Measurements from ENCODE around the gene PUS7L. TPM values are rescaled to one million over a fixed set of nuclear protein-coding genes. Genes with fewer than 3 reads are reported as not detected.

PUS7L gene
- total RNA-seq, 1 experiment from 2014 or later: 16.2 TPM

DNA sequence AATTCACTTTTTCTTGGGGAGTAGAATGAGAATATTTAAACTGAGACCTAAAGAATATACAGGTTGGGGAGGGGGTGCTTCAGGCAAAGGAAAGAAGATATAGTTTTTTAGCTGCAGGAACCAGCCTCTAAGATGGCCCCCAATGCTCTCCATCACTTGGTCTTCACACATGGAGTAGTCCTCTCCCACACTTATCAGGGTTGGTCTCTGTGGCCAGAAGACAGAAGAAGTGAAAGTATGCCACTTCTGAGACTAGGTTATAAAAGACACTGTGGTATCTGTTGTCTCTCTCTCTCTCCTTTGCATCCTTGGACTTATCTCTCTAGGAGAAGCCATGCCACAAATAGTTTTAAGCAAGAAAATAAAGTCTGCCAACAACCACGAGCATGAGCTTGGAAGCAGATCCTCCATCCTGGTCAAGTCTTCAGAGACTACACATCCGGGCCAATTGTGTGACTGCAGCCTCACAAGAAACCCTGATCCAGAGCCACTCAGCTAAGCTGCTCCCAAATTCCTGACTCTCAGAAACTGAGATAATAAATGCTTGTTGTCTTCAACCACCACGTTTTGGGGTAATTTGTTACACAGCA lies 18.0 kb downstream of the PUS7L start:
- no peak for DNase-seq (ENCODE audit: low spot score)
- Histone ChIP-seq H3K4me1 (ENCODE audit: insufficient read depth, low read length, poor library complexity, severe bottlenecking) (no peaks in the 10 kb centered on the region), H3K27me3 (replicated peaks; ENCODE audit: insufficient read depth, low read depth, low read length, poor library complexity) (no peaks in the 10 kb centered on the region), H3K27ac (ENCODE audit: low read depth, low read length, poor library complexity, severe bottlenecking) (no peak overlapping the region), H3K36me3 (ENCODE audit: insufficient read depth, low read length, poor library complexity, severe bottlenecking) (peaks cover 6% of the 10 kb centered on the region), H3K9me3 (ENCODE audit: low read depth, low read length, poor library complexity, severe bottlenecking) (no peaks in the 10 kb centered on the region), H3K4me3 (ENCODE audit: low read depth, low read length, poor library complexity, severe bottlenecking) (no peak overlapping the region)
- intact Hi-C loops (cut with micrococcal nuclease; ENCODE audit: unreplicated experiment): no loop called here
- BruUV-seq (replicated peaks): no TSS peak
- TF ChIP-seq CTCF (conservative IDR thresholded peaks at IDR 0.05; ENCODE audit: low read depth, low read length) (no peak), EZH2 (IDR thresholded peaks at IDR 0.05; ENCODE audit: borderline replicate concordance, low read depth, low read length, poor library complexity, severe bottlenecking) (no peak)
- POLR2A ChIA-PET (ENCODE audit: low non-redundant PET): no interaction called here
- CTCF ChIA-PET: no interaction called here

DNA sequence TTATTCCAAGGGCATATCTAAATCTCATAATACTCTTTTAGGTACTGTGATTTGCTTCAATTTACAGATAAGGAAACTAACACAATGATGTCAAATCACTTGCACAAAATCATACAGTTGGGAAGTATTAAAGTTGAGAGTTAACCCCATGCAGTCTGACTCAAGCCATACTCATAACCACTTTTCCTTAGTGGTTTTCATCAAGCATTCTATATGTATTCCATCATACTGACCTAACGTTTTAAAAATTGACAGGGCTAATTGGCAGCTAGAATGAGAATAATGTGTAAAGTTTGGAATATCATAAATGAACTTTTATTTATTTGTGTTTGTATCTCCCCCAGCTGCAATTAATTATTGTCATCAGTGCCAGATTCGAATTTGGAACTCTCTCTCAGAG lies 20.9 kb downstream of the PUS7L start:
- Histone ChIP-seq H3K27ac (ENCODE audit: low read depth, low read length, poor library complexity, severe bottlenecking) (no peak overlapping the region), H3K4me3 (ENCODE audit: low read depth, low read length, poor library complexity, severe bottlenecking) (no peak overlapping the region), H3K27me3 (replicated peaks; ENCODE audit: insufficient read depth, low read depth, low read length, poor library complexity) (no peaks in the 10 kb centered on the region), H3K4me1 (ENCODE audit: insufficient read depth, low read length, poor library complexity, severe bottlenecking) (no peaks in the 10 kb centered on the region), H3K9me3 (ENCODE audit: low read depth, low read length, poor library complexity, severe bottlenecking) (no peaks in the 10 kb centered on the region), H3K36me3 (ENCODE audit: insufficient read depth, low read length, poor library complexity, severe bottlenecking) (peaks cover 6% of the 10 kb centered on the region)
- no peak for TF ChIP-seq CTCF (conservative IDR thresholded peaks at IDR 0.05; ENCODE audit: low read depth, low read length)
- TF ChIP-seq EZH2 (IDR thresholded peaks at IDR 0.05; ENCODE audit: borderline replicate concordance, low read depth, low read length, poor library complexity, severe bottlenecking): no peak
- no peak for DNase-seq (ENCODE audit: low spot score)
- ChIA-PET CTCF (no interaction called here), POLR2A (ENCODE audit: low non-redundant PET) (no interaction called here)
- no TSS peak for BruUV-seq (replicated peaks)
- intact Hi-C loops (cut with micrococcal nuclease; ENCODE audit: unreplicated experiment): loop anchor here (10.0 kb wide), 1 partner anchor 383 kb away; no protein-coding TSS in a partner anchor

GRCh38 chr12:43736927-43737440 lies 21.6 kb downstream of the PUS7L start:
- Histone ChIP-seq H3K9me3 (ENCODE audit: low read depth, low read length, poor library complexity, severe bottlenecking) (no peaks in the 10 kb centered on the region), H3K27ac (ENCODE audit: low read depth, low read length, poor library complexity, severe bottlenecking) (no peak overlapping the region), H3K4me1 (ENCODE audit: insufficient read depth, low read length, poor library complexity, severe bottlenecking) (no peaks in the 10 kb centered on the region), H3K4me3 (ENCODE audit: low read depth, low read length, poor library complexity, severe bottlenecking) (no peak overlapping the region), H3K27me3 (replicated peaks; ENCODE audit: insufficient read depth, low read depth, low read length, poor library complexity) (no peaks in the 10 kb centered on the region), H3K36me3 (ENCODE audit: insufficient read depth, low read length, poor library complexity, severe bottlenecking) (peaks cover 2% of the 10 kb centered on the region)
- intact Hi-C loops (cut with micrococcal nuclease; ENCODE audit: unreplicated experiment): loop anchor here (10.0 kb wide), 1 partner anchor 382 kb away; no protein-coding TSS in a partner anchor
- no TSS peak for BruUV-seq (replicated peaks)
- DNase-seq (ENCODE audit: low spot score): no peak
- ChIA-PET POLR2A (ENCODE audit: low non-redundant PET) (no interaction called here), CTCF (no interaction called here)
- TF ChIP-seq CTCF (conservative IDR thresholded peaks at IDR 0.05; ENCODE audit: low read depth, low read length): no peak
- no peak for TF ChIP-seq EZH2 (IDR thresholded peaks at IDR 0.05; ENCODE audit: borderline replicate concordance, low read depth, low read length, poor library complexity, severe bottlenecking)
